Fibroblast of the conjunctiva (primary cell): ENCODE data around the gene LILRA1.
"Not testable (repeated sequence)": the region's sequence is repeated elsewhere in the genome, so short reads cannot be mapped to it uniquely, and the experiment has no call there.

Experiments
- DNase-seq: peaks from one replicate; pipeline ENCODE4 v3.0.0-alpha.2; 2010; ENCODE audit warnings: low read depth

Gene LILRA1

GRCh38 chr19:54624934-54625730, 31.7 kb downstream of the LILRA1 start:
- DNase-seq = not testable (repeated sequence)

- no peak for DNase-seq
Measured at GRCh38 chr19:54626757-54627156, 33.3 kb downstream of the LILRA1 start.

- not testable (repeated sequence) for DNase-seq
Measured at GRCh38 chr19:54627912-54628311, 34.5 kb downstream of the LILRA1 start.

GRCh38 chr19:54630262-54630661, 36.8 kb downstream of the LILRA1 start, which contains the start of gene LILRB1:
Gene LILRB1 (plus strand): TSS chr19:54630484. CDS start chr19:54631074, 590 bp downstream.
- not testable (repeated sequence) for DNase-seq

- no peak for DNase-seq
Measured at GRCh38 chr19:54630782-54631181, 37.4 kb downstream of the LILRA1 start.

- DNase-seq = not testable (repeated sequence)
Measured at GRCh38 chr19:54631489-54632337, 38.3 kb downstream of the LILRA1 start.

- not testable (repeated sequence) for DNase-seq
Measured at GRCh38 chr19:54632517-54632916, 39.1 kb downstream of the LILRA1 start.

- DNase-seq = no peak
Measured at GRCh38 chr19:54633401-54633800, 40.0 kb downstream of the LILRA1 start.

- not testable (repeated sequence) for DNase-seq
Measured at GRCh38 chr19:54636081-54636480, 42.6 kb downstream of the LILRA1 start.

- no peak for DNase-seq
Measured at GRCh38 chr19:54638683-54639082, 45.3 kb downstream of the LILRA1 start.

GRCh38 chr19:54642953-54643352, 49.5 kb downstream of the LILRA1 start:
- DNase-seq = not testable (repeated sequence)

GRCh38 chr19:54643583-54643982, 50.2 kb downstream of the LILRA1 start:
- not testable (repeated sequence) for DNase-seq

- no peak for DNase-seq
Measured at GRCh38 chr19:54644056-54644455, 50.6 kb downstream of the LILRA1 start.

GRCh38 chr19:54646331-54646841, 53.0 kb downstream of the LILRA1 start:
- DNase-seq = no peak

GRCh38 chr19:54648129-54648528, 54.7 kb downstream of the LILRA1 start:
- no peak for DNase-seq

- no peak for DNase-seq
Measured at GRCh38 chr19:54650108-54650655, 56.8 kb downstream of the LILRA1 start.
